HL-60 (cell line): Measurements from ENCODE around the gene RCC1.

Source experiments
- DNase-seq, 2 experiments: peaks; one replicate each; pipeline ENCODE4 v3.0.0-alpha.2; 2010 to 2020; ENCODE audit warnings: low read depth in 1 of 2, low spot score in 1 of 2
- H3K27ac ChIP-seq: fragments of 250-450 bp; sonication (Bioruptor Pico); replicated peaks from 2 replicates; pipeline ENCODE4 v1.5.1; 2020; ENCODE audit warnings: mild to moderate bottlenecking, moderate library complexity
- H3K27me3 ChIP-seq: fragments of 250-450 bp; sonication (Bioruptor Pico); 2 replicates; pipeline ENCODE4 v1.5.1; 2021; ENCODE audit warnings: mild to moderate bottlenecking, moderate library complexity; ENCODE audit not compliant: insufficient read depth, poor library complexity, severe bottlenecking
- H3K4me3 ChIP-seq: replicated peaks from 2 replicates; pipeline ENCODE4 v1.5.1; 2011; ENCODE audit warnings: mild to moderate bottlenecking, control low read depth, low read length; ENCODE audit not compliant: insufficient read depth
- GABPA ChIP-seq: IDR thresholded peaks from 2 replicates; pipeline ENCODE4 v1.6.1; 2012; ENCODE audit warnings: low read depth
- POLR2AphosphoS5 ChIP-seq: IDR thresholded peaks from 2 replicates; pipeline ENCODE4 v1.6.1; 2012; ENCODE audit warnings: low read depth
- SPI1 ChIP-seq: IDR thresholded peaks from 2 replicates; pipeline ENCODE4 v1.6.1; 2012; ENCODE audit warnings: low read depth, mild to moderate bottlenecking, borderline replicate concordance
- TF ChIP-seq, protein P1 (sequence below): IDR thresholded peaks from 2 replicates; pipeline ENCODE4 v1.6.1; 2012; ENCODE audit warnings: low read depth; ENCODE audit not compliant: insufficient replicate concordance
- TF ChIP-seq, protein P2 (sequence below): IDR thresholded peaks from one replicate; pipeline ENCODE4 v1.5.1; 2011; ENCODE audit warnings: low read length, control low read depth, inconsistent platforms; ENCODE audit not compliant: insufficient read depth

RCC1 gene

DNA sequence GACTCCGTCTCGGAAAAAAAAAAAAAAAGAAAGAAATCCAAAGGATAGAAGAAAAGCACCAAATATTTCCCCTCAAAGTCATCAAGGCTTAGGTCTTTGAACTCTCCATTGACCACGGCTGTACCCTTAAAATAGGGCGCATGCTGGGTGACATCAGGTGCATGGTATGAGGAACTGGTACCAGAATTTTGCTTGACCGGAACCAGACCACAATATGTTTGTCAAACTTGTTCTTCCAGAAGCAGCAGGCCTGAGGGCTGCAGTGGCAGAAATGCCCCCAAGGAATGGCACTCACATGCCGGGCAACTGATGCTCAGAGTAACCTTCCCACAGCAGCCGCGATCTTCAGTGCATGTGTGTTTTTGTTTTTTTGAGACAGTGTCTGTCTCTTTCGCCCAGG, 21.0 kb downstream of the RCC1 start:
- no peak for DNase-seq
- no peaks in the 10 kb centered on the region for H3K27me3 ChIP-seq
- no peak overlapping the region for H3K27ac ChIP-seq
- TF ChIP-seq POLR2AphosphoS5 (no peak), SPI1 (no peak), GABPA (no peak)
- TF ChIP-seq, protein P1, sequence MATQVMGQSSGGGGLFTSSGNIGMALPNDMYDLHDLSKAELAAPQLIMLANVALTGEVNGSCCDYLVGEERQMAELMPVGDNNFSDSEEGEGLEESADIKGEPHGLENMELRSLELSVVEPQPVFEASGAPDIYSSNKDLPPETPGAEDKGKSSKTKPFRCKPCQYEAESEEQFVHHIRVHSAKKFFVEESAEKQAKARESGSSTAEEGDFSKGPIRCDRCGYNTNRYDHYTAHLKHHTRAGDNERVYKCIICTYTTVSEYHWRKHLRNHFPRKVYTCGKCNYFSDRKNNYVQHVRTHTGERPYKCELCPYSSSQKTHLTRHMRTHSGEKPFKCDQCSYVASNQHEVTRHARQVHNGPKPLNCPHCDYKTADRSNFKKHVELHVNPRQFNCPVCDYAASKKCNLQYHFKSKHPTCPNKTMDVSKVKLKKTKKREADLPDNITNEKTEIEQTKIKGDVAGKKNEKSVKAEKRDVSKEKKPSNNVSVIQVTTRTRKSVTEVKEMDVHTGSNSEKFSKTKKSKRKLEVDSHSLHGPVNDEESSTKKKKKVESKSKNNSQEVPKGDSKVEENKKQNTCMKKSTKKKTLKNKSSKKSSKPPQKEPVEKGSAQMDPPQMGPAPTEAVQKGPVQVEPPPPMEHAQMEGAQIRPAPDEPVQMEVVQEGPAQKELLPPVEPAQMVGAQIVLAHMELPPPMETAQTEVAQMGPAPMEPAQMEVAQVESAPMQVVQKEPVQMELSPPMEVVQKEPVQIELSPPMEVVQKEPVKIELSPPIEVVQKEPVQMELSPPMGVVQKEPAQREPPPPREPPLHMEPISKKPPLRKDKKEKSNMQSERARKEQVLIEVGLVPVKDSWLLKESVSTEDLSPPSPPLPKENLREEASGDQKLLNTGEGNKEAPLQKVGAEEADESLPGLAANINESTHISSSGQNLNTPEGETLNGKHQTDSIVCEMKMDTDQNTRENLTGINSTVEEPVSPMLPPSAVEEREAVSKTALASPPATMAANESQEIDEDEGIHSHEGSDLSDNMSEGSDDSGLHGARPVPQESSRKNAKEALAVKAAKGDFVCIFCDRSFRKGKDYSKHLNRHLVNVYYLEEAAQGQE: no peak
- TF ChIP-seq, protein P2, sequence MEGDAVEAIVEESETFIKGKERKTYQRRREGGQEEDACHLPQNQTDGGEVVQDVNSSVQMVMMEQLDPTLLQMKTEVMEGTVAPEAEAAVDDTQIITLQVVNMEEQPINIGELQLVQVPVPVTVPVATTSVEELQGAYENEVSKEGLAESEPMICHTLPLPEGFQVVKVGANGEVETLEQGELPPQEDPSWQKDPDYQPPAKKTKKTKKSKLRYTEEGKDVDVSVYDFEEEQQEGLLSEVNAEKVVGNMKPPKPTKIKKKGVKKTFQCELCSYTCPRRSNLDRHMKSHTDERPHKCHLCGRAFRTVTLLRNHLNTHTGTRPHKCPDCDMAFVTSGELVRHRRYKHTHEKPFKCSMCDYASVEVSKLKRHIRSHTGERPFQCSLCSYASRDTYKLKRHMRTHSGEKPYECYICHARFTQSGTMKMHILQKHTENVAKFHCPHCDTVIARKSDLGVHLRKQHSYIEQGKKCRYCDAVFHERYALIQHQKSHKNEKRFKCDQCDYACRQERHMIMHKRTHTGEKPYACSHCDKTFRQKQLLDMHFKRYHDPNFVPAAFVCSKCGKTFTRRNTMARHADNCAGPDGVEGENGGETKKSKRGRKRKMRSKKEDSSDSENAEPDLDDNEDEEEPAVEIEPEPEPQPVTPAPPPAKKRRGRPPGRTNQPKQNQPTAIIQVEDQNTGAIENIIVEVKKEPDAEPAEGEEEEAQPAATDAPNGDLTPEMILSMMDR: no peak
- no peak overlapping the region for H3K4me3 ChIP-seq

DNA sequence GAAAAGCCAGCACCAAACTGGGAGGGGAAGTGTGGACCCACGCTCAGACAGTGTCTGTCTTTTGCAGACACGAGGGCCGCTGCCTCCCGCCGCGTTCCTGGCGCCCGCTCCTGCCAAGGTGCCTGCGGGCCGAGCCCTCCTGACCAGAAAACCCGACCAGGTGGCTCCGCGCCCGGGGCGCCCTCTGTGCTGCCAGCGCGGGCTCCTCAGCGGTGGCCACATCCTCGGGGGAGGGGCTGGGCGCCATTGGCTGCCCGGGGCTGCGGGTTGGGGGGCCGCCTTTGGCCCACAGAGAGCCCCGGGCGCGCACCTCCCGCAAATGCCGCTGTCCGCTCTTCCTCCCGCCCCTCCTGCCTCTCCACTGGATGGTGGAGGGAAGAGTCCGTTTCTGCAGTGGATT, 24.6 kb downstream of the RCC1 start:
- DNase-seq: no peak
- H3K27me3 ChIP-seq: no peaks in the 10 kb centered on the region
- H3K27ac ChIP-seq: no peak overlapping the region
- no peak overlapping the region for H3K4me3 ChIP-seq
- no peak for TF ChIP-seq POLR2AphosphoS5
- no peak for TF ChIP-seq SPI1
- TF ChIP-seq, protein P1: no peak
- TF ChIP-seq GABPA: no peak
- TF ChIP-seq, protein P2: no peak

DNA sequence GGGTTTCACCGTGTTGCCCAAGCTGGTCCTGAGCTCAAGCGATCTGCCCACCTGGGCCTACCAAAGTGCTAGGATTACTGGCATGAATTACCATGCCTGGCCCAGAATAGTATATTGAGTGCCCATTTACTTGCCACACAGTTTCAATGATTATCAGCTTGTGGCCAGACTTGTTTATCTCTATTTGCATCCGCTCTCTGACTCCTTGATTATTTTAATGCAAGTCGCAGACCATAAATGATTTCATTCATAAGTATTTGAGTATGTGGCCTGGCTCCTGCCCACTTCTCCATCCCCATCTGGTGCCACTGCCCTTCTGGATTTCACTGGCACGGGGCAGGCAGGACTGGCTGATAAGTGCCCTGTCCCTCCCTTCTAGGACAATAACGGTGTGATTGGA, 28.8 kb downstream of the RCC1 start:
- no peak for TF ChIP-seq GABPA
- no peak for TF ChIP-seq POLR2AphosphoS5
- TF ChIP-seq SPI1: no peak
- TF ChIP-seq, protein P1: no peak
- TF ChIP-seq, protein P2: no peak
- Histone ChIP-seq H3K27me3 (no peaks in the 10 kb centered on the region), H3K27ac (no peak overlapping the region), H3K4me3 (no peak overlapping the region)
- no peak for DNase-seq
